ENCODE measurements around the gene ARFIP1. TPM values are rescaled to one million over a fixed set of nuclear protein-coding genes. Genes with fewer than 3 reads are reported as not detected.

ARFIP1 gene
- total RNA-seq, 1 donor, result 3.5 TPM

DNA sequence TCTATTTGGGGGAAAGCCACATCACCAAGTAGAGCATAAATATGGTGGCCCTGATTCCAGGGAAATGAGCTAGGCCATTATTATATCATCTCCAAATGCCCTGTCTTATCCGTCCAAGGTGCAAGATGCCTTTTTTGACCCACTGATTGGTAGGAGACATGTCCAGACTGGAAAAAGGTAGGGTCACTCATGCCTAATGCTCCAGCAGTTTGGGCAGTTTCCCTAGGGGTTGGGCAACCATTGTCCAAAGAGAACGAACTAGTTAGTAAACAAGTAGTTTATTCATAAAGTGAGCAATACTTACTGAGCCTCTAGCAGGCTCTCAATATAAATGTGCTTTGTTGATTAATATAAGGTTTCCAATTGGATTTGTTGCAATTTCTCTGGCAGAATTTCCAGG lies 162.6 kb downstream of the ARFIP1 start:
- Histone ChIP-seq H3K4me1 (ENCODE audit: insufficient read depth, low read length) (peaks cover 11% of the 10 kb centered on the region), H3K4me3 (ENCODE audit: low read length) (no peak overlapping the region), H3K27me3 (ENCODE audit: insufficient read depth, low read length) (peaks cover 41% of the 10 kb centered on the region), H3K9me3 (ENCODE audit: low read depth, low read length) (no peaks in the 10 kb centered on the region)

DNA sequence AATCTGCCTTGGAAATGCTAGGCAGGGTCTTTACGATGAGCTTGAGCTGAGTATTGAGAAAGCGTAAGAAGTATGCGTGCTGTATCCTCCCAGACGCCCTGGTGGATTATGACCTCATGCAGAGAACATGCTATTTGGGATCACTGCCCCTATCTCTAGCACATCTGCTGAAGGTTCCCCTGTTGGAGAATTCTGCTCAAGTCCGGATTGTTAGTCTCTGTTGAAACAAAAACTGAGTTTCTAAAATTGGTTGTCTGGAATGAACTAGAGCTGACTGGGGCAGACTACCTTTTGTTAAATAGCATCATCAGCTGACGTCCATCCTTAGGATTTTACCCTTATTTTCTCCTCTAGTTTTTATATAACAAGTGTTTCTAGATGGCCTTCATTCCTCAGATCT lies 163.9 kb downstream of the ARFIP1 start:
- peaks cover 34% of the 10 kb centered on the region for H3K27me3 ChIP-seq (ENCODE audit: insufficient read depth, low read length)
- H3K4me3 ChIP-seq (ENCODE audit: low read length), result no peak overlapping the region
- no peaks in the 10 kb centered on the region for H3K9me3 ChIP-seq (ENCODE audit: low read depth, low read length)
- no peaks in the 10 kb centered on the region for H3K4me1 ChIP-seq (ENCODE audit: insufficient read depth, low read length)

DNA sequence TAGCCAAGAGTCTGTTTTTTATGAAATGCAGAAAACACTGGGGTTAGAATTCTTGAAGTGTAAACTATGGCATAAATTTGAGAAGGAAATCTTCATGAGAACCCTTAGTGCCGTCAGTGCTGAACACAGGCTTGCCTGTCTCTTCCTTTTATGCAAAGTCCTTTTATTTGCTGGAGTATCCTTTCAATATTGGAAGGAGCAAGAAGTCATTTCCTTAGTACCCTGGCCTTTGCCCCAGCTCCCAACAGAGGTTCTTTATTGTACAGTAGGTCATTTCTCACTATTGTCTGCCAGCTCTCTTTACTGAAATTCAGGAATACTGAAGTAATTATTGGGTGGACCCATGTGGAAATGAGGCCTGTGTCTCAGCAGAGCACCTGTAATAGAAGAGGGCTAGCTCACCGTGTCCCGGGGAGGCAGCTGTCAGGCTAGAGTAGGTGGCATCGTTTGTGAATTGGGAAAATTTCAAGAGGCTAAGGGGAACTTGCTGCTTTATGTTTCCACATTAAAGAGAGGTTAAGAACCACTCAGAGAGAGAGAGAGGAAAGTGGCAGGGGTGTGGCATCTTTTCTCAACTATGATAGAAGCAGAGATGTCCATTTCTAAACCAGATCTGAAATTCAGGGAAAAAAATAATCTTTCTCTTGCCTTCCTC lies 165.0 kb downstream of the ARFIP1 start:
- Histone ChIP-seq H3K4me1 (ENCODE audit: insufficient read depth, low read length) (no peaks in the 10 kb centered on the region), H3K27me3 (ENCODE audit: insufficient read depth, low read length) (peaks cover 23% of the 10 kb centered on the region), H3K9me3 (ENCODE audit: low read depth, low read length) (no peaks in the 10 kb centered on the region), H3K4me3 (ENCODE audit: low read length) (no peak overlapping the region)

DNA sequence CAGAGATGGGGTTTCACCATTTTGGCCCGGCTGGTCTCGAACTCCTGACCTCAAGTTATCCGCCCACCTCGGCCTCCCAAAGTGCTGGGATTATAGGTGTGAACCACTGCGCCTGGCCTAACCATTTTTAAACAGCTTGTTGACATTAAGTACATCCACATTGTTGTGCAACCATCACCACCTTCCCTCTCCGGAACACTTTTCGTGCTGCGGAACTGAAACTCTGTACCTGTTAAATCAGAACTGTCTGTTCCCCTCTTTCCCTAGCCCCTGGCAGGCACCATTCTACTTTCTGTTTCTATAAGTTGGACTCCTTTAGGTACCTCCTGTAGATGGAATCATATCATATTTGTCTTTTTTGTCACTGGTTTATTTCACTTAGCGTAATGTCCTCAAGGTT lies 165.9 kb downstream of the ARFIP1 start:
- no peak overlapping the region for H3K4me3 ChIP-seq (ENCODE audit: low read length)
- H3K9me3 ChIP-seq (ENCODE audit: low read depth, low read length), result no peaks in the 10 kb centered on the region
- H3K4me1 ChIP-seq (ENCODE audit: insufficient read depth, low read length), result no peaks in the 10 kb centered on the region
- H3K27me3 ChIP-seq (ENCODE audit: insufficient read depth, low read length), result peaks cover 14% of the 10 kb centered on the region

DNA sequence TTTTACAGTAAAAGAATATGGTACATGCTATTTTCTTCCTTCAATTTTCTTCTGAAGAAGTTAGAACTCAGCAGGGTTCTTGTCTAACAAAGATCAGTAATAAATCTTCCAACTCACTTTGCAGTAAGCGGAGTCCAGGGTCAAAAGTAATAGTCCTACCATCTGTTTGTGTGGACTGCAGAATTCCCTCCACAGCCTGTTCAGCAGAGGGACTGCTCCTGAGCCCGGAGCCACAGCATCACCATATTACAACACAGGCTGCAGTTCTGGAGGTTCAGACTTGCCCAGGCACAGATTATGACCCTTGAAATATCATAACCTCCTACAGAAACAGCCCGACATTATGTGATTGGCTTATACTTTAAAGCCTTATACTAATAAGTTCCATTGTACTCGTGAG lies 166.7 kb downstream of the ARFIP1 start:
- H3K4me1 ChIP-seq (ENCODE audit: insufficient read depth, low read length), result no peaks in the 10 kb centered on the region
- H3K27me3 ChIP-seq (ENCODE audit: insufficient read depth, low read length), result peaks cover 6% of the 10 kb centered on the region
- no peaks in the 10 kb centered on the region for H3K9me3 ChIP-seq (ENCODE audit: low read depth, low read length)
- H3K4me3 ChIP-seq (ENCODE audit: low read length), result no peak overlapping the region

DNA sequence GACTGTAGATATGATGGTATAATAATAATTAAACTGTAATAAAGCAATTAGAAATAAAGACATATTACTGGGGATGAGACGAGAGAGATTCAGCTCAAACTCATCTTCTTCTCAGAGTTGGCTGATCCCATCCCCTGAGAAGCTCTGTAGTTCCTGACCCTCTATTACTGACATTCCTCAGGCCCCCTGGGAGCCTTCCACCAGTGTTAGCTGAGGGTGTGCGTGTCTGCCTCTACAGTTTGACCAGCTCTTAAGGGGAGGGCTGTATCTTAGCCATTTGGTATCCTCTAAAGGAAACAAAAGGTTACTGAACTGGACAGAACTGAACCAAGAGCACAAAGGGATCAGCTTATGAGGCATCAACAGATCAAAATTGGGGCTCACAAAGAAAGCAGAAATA lies 167.6 kb downstream of the ARFIP1 start:
- no peak overlapping the region for H3K4me3 ChIP-seq (ENCODE audit: low read length)

DNA sequence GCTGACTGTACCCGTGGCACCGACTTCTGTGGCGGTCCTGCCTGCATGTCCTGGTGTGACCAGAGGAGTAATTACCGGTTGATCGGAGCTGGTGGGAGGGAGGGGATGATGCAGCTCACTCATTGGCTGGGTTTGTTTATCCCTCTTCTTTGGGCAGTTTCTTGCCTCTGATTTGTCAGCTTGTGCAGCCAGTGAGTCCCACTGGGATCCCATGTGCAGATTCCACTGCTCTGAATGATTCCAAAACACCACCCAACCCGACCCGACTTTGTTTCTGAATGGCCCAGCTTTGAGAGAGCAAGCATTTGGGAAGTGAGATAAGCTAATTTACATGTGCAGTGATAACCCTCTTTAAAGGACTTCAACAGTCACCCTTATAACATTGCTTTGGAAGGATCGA lies 170.2 kb downstream of the ARFIP1 start:
- no peaks in the 10 kb centered on the region for H3K9me3 ChIP-seq (ENCODE audit: low read depth, low read length)
- no peaks in the 10 kb centered on the region for H3K4me1 ChIP-seq (ENCODE audit: insufficient read depth, low read length)
- H3K4me3 ChIP-seq (ENCODE audit: low read length), result no peak overlapping the region

More for the DNA sequence above, 167.6 kb downstream of the ARFIP1 start:
- Histone ChIP-seq H3K4me1 (ENCODE audit: insufficient read depth, low read length) (no peaks in the 10 kb centered on the region), H3K9me3 (ENCODE audit: low read depth, low read length) (no peaks in the 10 kb centered on the region), H3K27me3 (ENCODE audit: insufficient read depth, low read length) (peaks cover 6% of the 10 kb centered on the region)

DNA sequence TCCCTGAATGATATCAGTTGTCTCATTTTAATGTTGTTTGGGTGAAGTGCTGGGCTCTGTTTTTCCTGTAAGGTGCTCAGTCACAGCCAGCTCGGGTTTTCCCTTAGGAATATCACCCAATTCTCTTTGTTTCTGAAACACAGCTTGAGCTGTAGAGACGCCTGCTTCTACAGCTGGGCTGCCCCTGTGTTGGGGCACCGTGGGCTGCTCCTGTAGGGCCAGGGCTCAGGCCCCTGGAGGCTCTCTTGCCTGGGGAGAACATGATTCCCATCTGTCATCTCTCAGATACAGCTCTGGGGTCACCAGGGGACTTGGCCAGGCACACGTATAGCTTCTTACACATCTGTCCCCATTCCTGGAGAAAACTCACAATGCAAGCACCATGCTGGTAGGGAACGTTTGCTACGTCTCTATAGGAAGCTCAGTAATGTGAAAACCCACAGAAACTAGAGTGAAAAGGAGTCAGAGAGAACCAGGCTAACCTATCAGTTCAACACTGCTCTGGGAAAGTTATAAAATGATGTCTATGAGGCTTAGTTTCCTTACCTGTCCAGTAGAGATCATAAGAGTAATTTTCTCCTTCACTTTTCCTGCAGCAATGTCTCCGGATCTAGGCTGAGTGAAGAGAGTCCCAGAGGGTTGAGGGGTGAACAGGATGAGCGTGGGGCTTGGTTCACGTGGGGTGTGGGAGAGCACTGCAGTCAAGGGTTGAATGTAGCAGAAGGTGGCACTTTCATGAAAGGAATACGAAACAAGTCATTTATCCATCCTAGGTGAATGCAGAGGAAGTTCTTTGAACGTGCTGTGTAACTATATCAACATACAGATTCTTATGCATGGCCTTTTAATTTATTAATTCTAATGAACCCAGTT lies 170.9 kb downstream of the ARFIP1 start:
- Histone ChIP-seq H3K27me3 (ENCODE audit: insufficient read depth, low read length) (peaks cover 6% of the 10 kb centered on the region), H3K4me3 (ENCODE audit: low read length) (no peak overlapping the region), H3K9me3 (ENCODE audit: low read depth, low read length) (no peaks in the 10 kb centered on the region), H3K4me1 (ENCODE audit: insufficient read depth, low read length) (no peaks in the 10 kb centered on the region)

More for the DNA sequence above, 170.2 kb downstream of the ARFIP1 start:
- H3K27me3 ChIP-seq (ENCODE audit: insufficient read depth, low read length), result peaks cover 6% of the 10 kb centered on the region

DNA sequence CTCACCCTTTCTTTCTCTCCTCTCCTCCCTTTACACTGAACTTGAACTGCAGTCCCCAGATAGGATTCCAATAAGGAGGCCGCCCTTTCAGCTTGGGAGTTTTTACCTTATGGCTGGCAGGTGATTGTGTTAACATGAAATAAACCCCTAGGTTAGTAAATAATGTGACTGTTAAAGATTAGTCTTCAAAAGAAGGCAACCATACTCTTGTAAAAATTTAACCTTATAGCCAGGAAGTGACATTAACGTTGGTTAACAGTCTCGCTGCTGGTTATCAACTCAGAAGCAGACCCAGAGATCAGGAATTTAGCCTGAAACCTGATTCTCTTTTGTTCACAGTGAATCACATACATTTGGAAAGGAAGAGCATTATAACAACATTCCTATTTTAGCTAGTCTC lies 171.6 kb downstream of the ARFIP1 start:
- Histone ChIP-seq H3K4me3 (ENCODE audit: low read length) (no peak overlapping the region), H3K27me3 (ENCODE audit: insufficient read depth, low read length) (peaks cover 6% of the 10 kb centered on the region), H3K4me1 (ENCODE audit: insufficient read depth, low read length) (no peaks in the 10 kb centered on the region), H3K9me3 (ENCODE audit: low read depth, low read length) (no peaks in the 10 kb centered on the region)

DNA sequence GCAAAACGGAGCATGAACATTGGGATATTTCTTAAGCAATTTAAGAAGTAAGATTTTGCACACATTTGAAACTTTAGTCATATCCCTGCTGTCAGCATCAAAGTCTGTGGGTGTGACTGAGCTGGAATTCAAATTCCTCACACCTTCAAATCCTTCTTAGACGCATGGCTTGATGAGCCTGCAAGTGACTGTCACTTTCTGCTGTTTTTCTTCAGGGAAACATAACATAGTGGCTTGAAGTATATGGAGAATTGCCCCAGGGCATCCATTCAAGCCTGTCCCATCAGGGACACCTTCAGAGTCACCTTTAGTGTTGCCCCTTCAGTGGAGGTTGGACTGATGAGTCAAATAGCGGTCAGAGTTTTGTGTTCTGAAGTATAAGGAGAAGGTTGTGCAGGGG lies 173.8 kb downstream of the ARFIP1 start:
- Histone ChIP-seq H3K9me3 (ENCODE audit: low read depth, low read length) (no peaks in the 10 kb centered on the region), H3K4me1 (ENCODE audit: insufficient read depth, low read length) (peaks cover 4% of the 10 kb centered on the region), H3K27me3 (ENCODE audit: insufficient read depth, low read length) (no peaks in the 10 kb centered on the region), H3K4me3 (ENCODE audit: low read length) (no peak overlapping the region)

DNA sequence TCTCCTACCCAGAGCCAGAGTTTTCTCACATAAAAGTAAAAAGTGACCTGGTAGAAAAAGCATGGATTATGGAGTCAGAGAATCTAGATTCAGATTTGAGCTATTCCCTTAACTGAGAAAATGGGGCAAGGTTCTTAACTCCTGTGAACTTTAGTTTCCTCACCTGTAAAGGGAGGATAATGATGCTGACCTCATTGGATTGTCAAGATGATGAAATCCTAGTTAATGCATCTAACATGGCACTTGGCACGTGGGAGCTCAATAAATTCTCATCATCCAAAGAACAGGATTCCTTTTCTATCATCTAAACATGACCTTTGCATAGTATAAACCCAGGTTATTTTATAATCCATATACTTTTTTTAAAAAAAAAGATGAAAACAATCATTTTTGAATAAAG lies 175.0 kb downstream of the ARFIP1 start:
- Histone ChIP-seq H3K27me3 (ENCODE audit: insufficient read depth, low read length) (no peaks in the 10 kb centered on the region), H3K4me3 (ENCODE audit: low read length) (no peak overlapping the region), H3K9me3 (ENCODE audit: low read depth, low read length) (no peaks in the 10 kb centered on the region), H3K4me1 (ENCODE audit: insufficient read depth, low read length) (peaks cover 4% of the 10 kb centered on the region)

DNA sequence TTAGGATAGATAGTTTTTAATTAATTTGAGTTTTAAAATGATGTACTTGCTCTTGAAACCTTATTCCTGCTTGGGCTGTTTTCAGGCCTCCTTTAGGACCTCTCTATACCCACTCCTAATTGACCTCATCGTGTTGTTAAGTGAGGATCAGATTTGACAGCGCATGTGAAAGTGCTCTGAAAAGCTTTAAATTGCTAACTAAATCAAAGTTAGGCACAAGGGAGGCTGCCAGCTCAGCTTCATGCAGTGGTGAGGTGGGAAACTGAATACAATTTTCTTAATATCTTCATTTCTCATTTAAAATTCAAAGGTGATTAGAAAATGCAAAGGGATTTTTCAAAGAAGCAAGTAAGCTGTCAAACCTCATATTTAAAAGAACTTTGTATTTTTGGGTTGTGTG lies 176.4 kb downstream of the ARFIP1 start:
- peaks cover 4% of the 10 kb centered on the region for H3K4me1 ChIP-seq (ENCODE audit: insufficient read depth, low read length)

DNA sequence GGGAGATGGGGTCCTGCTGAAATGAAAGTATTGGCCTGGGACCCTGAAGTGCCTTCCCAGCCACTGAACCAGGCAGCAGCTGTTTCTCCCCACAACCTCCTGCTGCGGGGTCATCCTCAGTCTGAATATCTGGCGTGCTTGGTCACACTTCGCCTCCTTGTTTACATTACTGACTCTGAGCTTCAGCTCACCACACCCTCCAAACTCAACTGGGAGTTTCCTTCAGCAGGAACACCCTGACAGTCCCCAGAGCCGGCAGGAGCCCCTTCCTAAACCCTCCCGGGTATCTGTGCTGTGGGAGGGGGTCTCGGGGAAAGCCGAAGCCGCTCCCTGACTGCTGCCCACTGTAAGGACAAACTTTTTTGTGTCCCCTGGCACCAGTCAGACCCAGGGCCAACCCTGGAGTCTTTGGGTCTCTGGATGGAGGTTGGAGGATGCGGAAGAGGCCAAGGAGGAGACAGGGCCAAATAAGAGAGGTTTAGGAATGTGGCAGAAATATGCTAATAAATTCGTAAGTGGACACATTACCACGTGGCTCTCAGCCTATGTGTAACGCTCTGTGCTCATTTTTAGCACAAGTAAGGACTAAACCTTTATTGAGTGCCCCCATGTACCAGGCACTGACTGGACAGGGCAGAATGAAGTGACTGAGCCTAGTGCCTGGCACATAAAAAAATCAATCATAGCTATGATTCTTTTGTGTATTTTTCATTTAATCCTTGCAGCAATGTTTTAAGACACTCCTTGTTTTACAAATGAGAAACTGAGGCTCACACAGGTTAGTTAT lies 177.1 kb downstream of the ARFIP1 start:
- Histone ChIP-seq H3K4me3 (ENCODE audit: low read length) (no peak overlapping the region), H3K4me1 (ENCODE audit: insufficient read depth, low read length) (peaks cover 4% of the 10 kb centered on the region), H3K9me3 (ENCODE audit: low read depth, low read length) (no peaks in the 10 kb centered on the region), H3K27me3 (ENCODE audit: insufficient read depth, low read length) (no peaks in the 10 kb centered on the region)

More for the DNA sequence above, 176.4 kb downstream of the ARFIP1 start:
- no peaks in the 10 kb centered on the region for H3K9me3 ChIP-seq (ENCODE audit: low read depth, low read length)
- no peak overlapping the region for H3K4me3 ChIP-seq (ENCODE audit: low read length)
- no peaks in the 10 kb centered on the region for H3K27me3 ChIP-seq (ENCODE audit: insufficient read depth, low read length)

DNA sequence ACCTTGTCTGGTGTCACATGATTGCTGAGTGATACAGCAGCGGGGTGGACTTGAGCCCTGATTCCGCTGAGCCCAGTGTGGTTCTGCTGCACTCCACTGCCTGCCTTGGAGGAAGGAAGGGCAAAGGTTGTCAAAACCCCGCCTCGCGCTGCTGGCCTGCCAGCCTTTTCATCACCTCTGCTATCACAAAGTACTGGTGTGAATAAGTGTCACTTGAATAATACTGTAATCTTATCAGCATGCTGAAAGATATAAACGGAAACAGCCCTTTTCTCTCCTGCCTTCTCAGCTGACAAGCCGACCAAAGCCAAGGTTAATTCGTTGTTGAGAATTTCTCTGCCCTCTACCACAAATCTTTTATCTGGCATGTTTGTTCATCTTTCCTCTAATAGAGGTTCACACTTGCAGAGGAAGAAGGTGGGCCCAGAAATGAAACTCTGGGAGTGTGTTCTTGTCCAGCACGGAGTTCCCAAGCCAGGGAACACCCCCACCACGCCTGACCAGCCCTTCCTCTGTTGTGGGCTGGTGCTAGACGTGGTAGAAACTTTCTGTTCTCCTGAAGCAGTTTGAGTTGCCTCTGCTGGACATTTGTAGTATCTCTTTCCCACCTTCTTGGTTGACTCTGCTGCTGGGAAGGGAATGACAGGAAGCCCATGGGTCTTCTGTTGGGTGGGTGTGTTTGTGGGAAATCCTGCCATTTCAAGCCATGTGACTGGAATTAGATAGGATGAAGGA lies 177.8 kb downstream of the ARFIP1 start:
- Histone ChIP-seq H3K4me3 (ENCODE audit: low read length) (no peak overlapping the region), H3K9me3 (ENCODE audit: low read depth, low read length) (no peaks in the 10 kb centered on the region), H3K4me1 (ENCODE audit: insufficient read depth, low read length) (peaks cover 4% of the 10 kb centered on the region), H3K27me3 (ENCODE audit: insufficient read depth, low read length) (no peaks in the 10 kb centered on the region)

Measured in mononuclear cell (primary cell).